ENCODE measurements around the gene ZYX.

DNA sequence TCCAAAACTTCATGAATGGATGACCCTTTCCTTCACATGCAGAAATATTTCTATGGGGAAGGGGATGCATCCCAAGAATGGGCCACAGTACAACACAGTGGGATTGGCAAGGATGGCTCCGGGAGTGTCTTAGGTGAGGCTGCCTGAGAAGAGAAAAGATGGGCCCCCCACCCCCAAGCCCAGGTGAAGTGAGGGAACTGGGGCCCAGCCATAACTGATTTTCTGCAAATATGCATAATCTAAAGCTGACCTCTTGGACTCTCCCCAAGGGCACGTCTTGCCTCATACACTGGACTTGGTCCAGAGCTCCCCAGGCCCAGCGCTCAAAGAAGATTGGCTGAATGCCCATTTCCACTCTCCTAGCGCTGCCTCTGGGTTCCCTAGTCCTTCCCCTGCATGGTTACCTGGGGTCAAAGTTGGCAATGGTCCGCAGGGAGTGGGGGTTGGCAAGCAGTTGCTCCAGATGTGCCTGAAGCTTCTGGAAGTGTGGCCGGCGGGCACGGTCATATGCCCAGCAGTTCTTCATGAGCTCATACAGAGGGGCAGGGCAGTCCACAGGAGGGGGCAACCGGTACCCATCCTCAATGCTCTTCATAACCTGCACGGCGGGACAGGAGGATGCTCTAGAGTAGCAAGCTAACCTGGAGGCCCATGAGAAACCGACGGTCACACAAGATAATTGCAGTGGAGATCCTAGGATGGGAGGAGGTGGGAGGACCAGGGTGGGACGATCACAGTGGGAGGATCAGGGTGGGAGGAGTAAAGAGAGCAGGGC, 12.3 kb downstream of the ZYX start:
- TF ChIP-seq EZH2 (IDR thresholded peaks at IDR 0.05; ENCODE audit: borderline replicate concordance, insufficient read depth, low read depth, low read length, poor library complexity, severe bottlenecking), result no peak
- TF ChIP-seq, protein P1, sequence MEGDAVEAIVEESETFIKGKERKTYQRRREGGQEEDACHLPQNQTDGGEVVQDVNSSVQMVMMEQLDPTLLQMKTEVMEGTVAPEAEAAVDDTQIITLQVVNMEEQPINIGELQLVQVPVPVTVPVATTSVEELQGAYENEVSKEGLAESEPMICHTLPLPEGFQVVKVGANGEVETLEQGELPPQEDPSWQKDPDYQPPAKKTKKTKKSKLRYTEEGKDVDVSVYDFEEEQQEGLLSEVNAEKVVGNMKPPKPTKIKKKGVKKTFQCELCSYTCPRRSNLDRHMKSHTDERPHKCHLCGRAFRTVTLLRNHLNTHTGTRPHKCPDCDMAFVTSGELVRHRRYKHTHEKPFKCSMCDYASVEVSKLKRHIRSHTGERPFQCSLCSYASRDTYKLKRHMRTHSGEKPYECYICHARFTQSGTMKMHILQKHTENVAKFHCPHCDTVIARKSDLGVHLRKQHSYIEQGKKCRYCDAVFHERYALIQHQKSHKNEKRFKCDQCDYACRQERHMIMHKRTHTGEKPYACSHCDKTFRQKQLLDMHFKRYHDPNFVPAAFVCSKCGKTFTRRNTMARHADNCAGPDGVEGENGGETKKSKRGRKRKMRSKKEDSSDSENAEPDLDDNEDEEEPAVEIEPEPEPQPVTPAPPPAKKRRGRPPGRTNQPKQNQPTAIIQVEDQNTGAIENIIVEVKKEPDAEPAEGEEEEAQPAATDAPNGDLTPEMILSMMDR (IDR thresholded peaks at IDR 0.05), result no peak
